ENCODE measurements around the gene JCHAIN.

Gene JCHAIN

GRCh38 chr4:70637239-70637913 lies 28.9 kb downstream of the JCHAIN start:
- no peak for DNase-seq (ENCODE audit: low read depth)

- DNase-seq (ENCODE audit: low read depth), result no peak
Observed at GRCh38 chr4:70634482-70634881, 31.8 kb downstream of the JCHAIN start.

- DNase-seq (ENCODE audit: low read depth), result no peak
Observed at GRCh38 chr4:70632028-70632427, 34.3 kb downstream of the JCHAIN start.

- no peak for DNase-seq (ENCODE audit: low read depth)
Observed at GRCh38 chr4:70630162-70630561, 36.1 kb downstream of the JCHAIN start.

GRCh38 chr4:70629469-70630090 lies 36.7 kb downstream of the JCHAIN start:
- DNase-seq (ENCODE audit: low read depth), result no peak

- no peak for DNase-seq (ENCODE audit: low read depth)
Observed at GRCh38 chr4:70628444-70628843, 37.9 kb downstream of the JCHAIN start, which contains the start of gene ENAM. TSS of gene ENAM (plus strand) at chr4:70628744. CDS start at chr4:70629501, 757 bp downstream.

- DNase-seq (ENCODE audit: low read depth), result no peak
Observed at GRCh38 chr4:70627620-70628019, 38.7 kb downstream of the JCHAIN start.

GRCh38 chr4:70624226-70624793 lies 42.0 kb downstream of the JCHAIN start:
- DNase-seq (ENCODE audit: low read depth), result no peak

GRCh38 chr4:70623323-70623722 lies 43.0 kb downstream of the JCHAIN start:
- no peak for DNase-seq (ENCODE audit: low read depth)

- no peak for DNase-seq (ENCODE audit: low read depth)
Observed at GRCh38 chr4:70619778-70620177, 46.5 kb downstream of the JCHAIN start.

- no peak for DNase-seq (ENCODE audit: low read depth)
Observed at GRCh38 chr4:70619288-70619687, 47.0 kb downstream of the JCHAIN start.

GRCh38 chr4:70614184-70614555 lies 52.1 kb downstream of the JCHAIN start:
- DNase-seq (ENCODE audit: low read depth), result no peak

GRCh38 chr4:70613306-70614183 lies 52.8 kb downstream of the JCHAIN start:
- DNase-seq (ENCODE audit: low read depth), result no peak

- DNase-seq (ENCODE audit: low read depth), result no peak
Observed at GRCh38 chr4:70608324-70608723, 58.0 kb downstream of the JCHAIN start.

- no peak for DNase-seq (ENCODE audit: low read depth)
Observed at GRCh38 chr4:70607334-70607853, 58.9 kb downstream of the JCHAIN start.

GRCh38 chr4:70606459-70606858 lies 59.8 kb downstream of the JCHAIN start:
- DNase-seq (ENCODE audit: low read depth), result no peak

All from activated gamma-delta T cell treated with anti-CD3 and anti-CD28 coated beads, Interleukin-2, amount 50 U/mL, for 16 hours (primary cell).